Ishikawa (cell line): Measurements from ENCODE around the gene FMNL2.

Experiments
- CEBPB ChIP-seq: IDR thresholded peaks from 2 replicates; pipeline ENCODE4 v1.6.1; 2012
- CREB1 ChIP-seq: IDR thresholded peaks from 2 replicates; pipeline ENCODE4 v1.6.1; 2012; ENCODE audit warnings: low read depth
- EGR1 ChIP-seq: IDR thresholded peaks from 2 replicates; pipeline ENCODE4 v1.6.1; 2012
- FOXM1 ChIP-seq: IDR thresholded peaks from 2 replicates; pipeline ENCODE4 v1.6.1; 2012; ENCODE audit warnings: low read depth, borderline replicate concordance
- MAX ChIP-seq: IDR thresholded peaks from 2 replicates; pipeline ENCODE4 v1.6.1; 2012
- NFIC ChIP-seq: IDR thresholded peaks from 2 replicates; pipeline ENCODE4 v1.6.1; 2012
- RAD21 ChIP-seq: IDR thresholded peaks from 2 replicates; pipeline ENCODE4 v1.6.1; 2012; ENCODE audit warnings: low read depth
- REST ChIP-seq: IDR thresholded peaks from 2 replicates; pipeline ENCODE4 v1.6.1; 2012; ENCODE audit warnings: low read depth, mild to moderate bottlenecking
- YY1 ChIP-seq: IDR thresholded peaks from 2 replicates; pipeline ENCODE4 v1.6.1; 2012; ENCODE audit warnings: low read depth

GRCh38 chr2:152343426-152343825, 8.5 kb downstream of the FMNL2 start:
- no peak for TF ChIP-seq REST
- no peak for TF ChIP-seq NFIC
- no peak for TF ChIP-seq CEBPB
- TF ChIP-seq YY1 = no peak
- TF ChIP-seq RAD21 = no peak
- no peak for TF ChIP-seq FOXM1
- no peak for TF ChIP-seq EGR1
- TF ChIP-seq MAX = no peak
- no peak for TF ChIP-seq CREB1
